Psoas muscle (tissue), 8 donors: ENCODE data around the gene RBM23. TPM values are rescaled to one million over a fixed set of nuclear protein-coding genes. Genes with fewer than 3 reads are reported as not detected.
"Not testable (repeated sequence)": the region's sequence is repeated elsewhere in the genome, so short reads cannot be mapped to it uniquely, and the experiment has no call there.

Experiments used
- ATAC-seq, 4 donors: fragments of 200-7000 bp; cut with Tn5 transposase; one replicate each; pipeline ENCODE4 v1.9.1; 2020; ENCODE audit warnings: moderate library complexity in 3 of 4, mild to moderate bottlenecking in 2 of 4
- DNase-seq, 2 donors: peaks; one replicate each; pipeline ENCODE4 v3.0.0-alpha.2; 2020
- H3K27ac ChIP-seq: fragments of 200-600 bp; one replicate; pipeline ENCODE4 v1.8.0; 2022
- H3K27me3 ChIP-seq, 3 donors: fragments of 200-600 bp in 1 of 3; one replicate each; pipeline versions ENCODE4 v1.6.1 to v1.8.0; 2013 to 2022; ENCODE audit warnings: low read length in 2 of 3, mild to moderate bottlenecking in 2 of 3, moderate library complexity in 1 of 3; ENCODE audit not compliant: insufficient read depth in 3 of 3
- H3K36me3 ChIP-seq, 2 donors: fragments of 200-600 bp in 1 of 2; one replicate each; pipeline versions ENCODE4 v1.6.1 to v1.8.0; 2013 to 2022; ENCODE audit warnings: low read depth in 1 of 2, mild to moderate bottlenecking in 1 of 2, moderate library complexity in 1 of 2; ENCODE audit not compliant: insufficient read depth in 1 of 2
- H3K4me1 ChIP-seq: fragments of 200-600 bp; one replicate; pipeline ENCODE4 v1.8.0; 2022
- H3K4me3 ChIP-seq: fragments of 200-600 bp; one replicate; pipeline ENCODE4 v1.8.0; 2022; ENCODE audit warnings: mild to moderate bottlenecking
- H3K9me3 ChIP-seq: fragments of 200-600 bp; one replicate; pipeline ENCODE4 v1.8.0; 2022
- WGBS, 3 donors: extraction: QIAGEN DNeasy Blood & Tissue Kit; methylation state at CpG; one replicate each; pipeline versions ENCODE4 v1.1.6 to v1.1.7; 2013; 5-methylcytosine and 5-hydroxymethylcytosine counted together
- intact Hi-C, 2 donors: fragments of 100-400 bp; cut with DNase I; formaldehyde crosslinking; loops; one replicate each; pipeline versions ENCODE4 v1.11.0 to v1.14.2; 2022
- long read RNA-seq, 2 donors: library from polyadenylated mRNA; unstranded; transcript quantifications; one replicate each; pipeline ENCODE4 v2.0.0, GENCODE V29; 2021
- polyA plus RNA-seq, 3 donors: library from polyadenylated mRNA; stranded (reverse); fragments of 200-250 nt; gene quantifications; one replicate each; pipeline ENCODE4 v1.2.3, GENCODE V29; 2013
- total RNA-seq, 4 donors: library from RNA; stranded (reverse); fragmentation: NEBNext Ultra II Directional in 2 of 4; extraction: Animal tissue kit (Norgen Biotek cat#: 25700) in 2 of 4; gene quantifications; one replicate each; pipeline versions ENCODE4 v1.2.1 to v1.2.4, GENCODE V29; 2021 to 2023
- TF ChIP-seq, protein P1 (sequence below): fragments of 200-600 bp; IDR thresholded peaks from one replicate; pipeline ENCODE4 v1.8.0; 2022; ENCODE audit warnings: antibody characterized with exemption
- donor health status: healthy with polysubstance abuse.
- donor health status: DM: no; HTN: no; CAD: no; lungs with moderate emphysema.
- donor health status: Bipolar disorder and iron deficiency.
- donor health status: healthy.
- donor health status: DM: yes; HTN: yes; CAD: no.
- donor health status: DM: no; HTN: no; CAD: no.
- donor health status: DM: no; HTN: no; CAD: no.
- donor health status: DM: yes; HTN: yes; CAD: no.

The RBM23 gene
- total RNA-seq (10 to 100 TPM; 25.4 to 42.1 (median 27.8) TPM), polyA plus RNA-seq (10 to 100 TPM; 18.4 to 35.7 (median 20.1) TPM)
- long read RNA-seq, donor 1, full-length matches to known transcripts, result 7 of 13 reads
- long read RNA-seq, donor 1, partial matches to known transcripts, result 2 of 13 reads
- long read RNA-seq, donor 1, other reads (novel, unspliced or antisense), result 4 of 13 reads
- long read RNA-seq, donor 2, full-length matches to known transcripts, result 28 of 49 reads
- long read RNA-seq, donor 2, partial matches to known transcripts, result 3 of 49 reads
- long read RNA-seq, donor 2, other reads (novel, unspliced or antisense), result 18 of 49 reads

DNA sequence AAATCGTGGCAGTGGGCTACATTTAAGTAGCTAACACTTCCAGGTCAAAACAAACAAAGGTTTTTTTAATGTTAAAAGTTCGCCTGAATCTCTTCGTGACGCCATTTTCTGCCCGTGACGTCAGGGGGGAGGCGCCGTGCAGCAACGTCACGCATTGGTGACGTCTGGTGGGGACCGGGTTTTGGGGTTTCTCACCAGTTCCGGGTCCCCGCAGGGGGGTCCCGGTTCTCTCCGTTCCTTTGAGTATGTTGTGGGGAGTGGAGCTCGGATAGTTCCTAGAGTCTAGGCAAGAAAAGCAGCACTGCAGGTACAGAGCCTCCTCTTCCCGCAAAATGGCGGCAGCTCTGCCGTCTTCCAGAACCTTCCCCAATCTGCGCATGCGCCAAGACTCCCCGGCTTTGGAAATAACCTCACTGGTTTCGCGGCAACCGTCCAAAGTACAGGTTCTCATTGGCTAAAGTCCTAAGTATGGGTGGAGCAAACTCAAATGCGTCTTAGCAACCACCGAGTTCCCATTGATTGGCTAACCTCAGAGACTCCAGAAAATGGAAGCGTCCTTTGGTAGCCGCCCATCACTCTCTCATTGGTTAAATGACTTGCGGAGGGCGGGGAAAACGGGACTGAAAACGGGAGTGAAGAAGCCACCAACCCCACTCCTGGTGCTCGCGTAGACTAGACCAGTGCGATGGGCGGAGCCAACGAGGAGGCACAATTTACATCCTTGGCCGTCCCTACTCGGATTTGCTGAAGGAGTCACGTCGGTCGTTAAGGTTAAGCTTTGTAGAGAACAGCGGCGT lies at the start of gene RBM23:
RBM23 (minus strand) TSS at position 346 of the 797 bp plus-strand sequence.
- peak; percentile 100 for DNase-seq
- no peaks in the 10 kb centered on the region for H3K9me3 ChIP-seq
- H3K27ac ChIP-seq, result peak within 1 kb of the TSS; percentile 98
- 0% methylated on average over 46 of the region's 46 CpGs for WGBS, 3 donors
- H3K4me3 ChIP-seq, result peak within 1 kb of the TSS; percentile 98
- H3K4me1 ChIP-seq, result peaks cover 15% of the 10 kb centered on the region
- no peaks in the 10 kb centered on the region for H3K27me3 ChIP-seq
- TF ChIP-seq, protein P1, sequence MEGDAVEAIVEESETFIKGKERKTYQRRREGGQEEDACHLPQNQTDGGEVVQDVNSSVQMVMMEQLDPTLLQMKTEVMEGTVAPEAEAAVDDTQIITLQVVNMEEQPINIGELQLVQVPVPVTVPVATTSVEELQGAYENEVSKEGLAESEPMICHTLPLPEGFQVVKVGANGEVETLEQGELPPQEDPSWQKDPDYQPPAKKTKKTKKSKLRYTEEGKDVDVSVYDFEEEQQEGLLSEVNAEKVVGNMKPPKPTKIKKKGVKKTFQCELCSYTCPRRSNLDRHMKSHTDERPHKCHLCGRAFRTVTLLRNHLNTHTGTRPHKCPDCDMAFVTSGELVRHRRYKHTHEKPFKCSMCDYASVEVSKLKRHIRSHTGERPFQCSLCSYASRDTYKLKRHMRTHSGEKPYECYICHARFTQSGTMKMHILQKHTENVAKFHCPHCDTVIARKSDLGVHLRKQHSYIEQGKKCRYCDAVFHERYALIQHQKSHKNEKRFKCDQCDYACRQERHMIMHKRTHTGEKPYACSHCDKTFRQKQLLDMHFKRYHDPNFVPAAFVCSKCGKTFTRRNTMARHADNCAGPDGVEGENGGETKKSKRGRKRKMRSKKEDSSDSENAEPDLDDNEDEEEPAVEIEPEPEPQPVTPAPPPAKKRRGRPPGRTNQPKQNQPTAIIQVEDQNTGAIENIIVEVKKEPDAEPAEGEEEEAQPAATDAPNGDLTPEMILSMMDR, result no peak
- ATAC-seq, result peak; percentile 92 to 94 (median 94)
- intact Hi-C loops, result loop anchor here in 1 of 2 donors (5.0 kb wide), 2 partner anchors 47 to 1518 kb away; partner anchors contain the start of gene LRP10
- H3K36me3 ChIP-seq, result peaks cover 9 to 44% of the 10 kb centered on the region in 2 donors

- intact Hi-C loops, result no loop called here
- H3K27ac ChIP-seq, result no peak overlapping the region
- no peaks in the 10 kb centered on the region for H3K36me3 ChIP-seq
- WGBS, 3 donors, result 63 to 68% (median 65%) methylated on average over 4 of the region's 4 CpGs
- DNase-seq, result no peak
- TF ChIP-seq, protein P1, result no peak
- ATAC-seq, result no peak
- no peaks in the 10 kb centered on the region for H3K4me1 ChIP-seq
- no peak overlapping the region for H3K4me3 ChIP-seq
- no peaks in the 10 kb centered on the region for H3K9me3 ChIP-seq
- H3K27me3 ChIP-seq, result no peaks in the 10 kb centered on the region
Measured at GRCh38 chr14:22966783-22967269, 47.9 kb upstream of the RBM23 start.

- H3K27me3 ChIP-seq, intact Hi-C loops, ATAC-seq, H3K4me1 ChIP-seq, H3K9me3 ChIP-seq, H3K27ac ChIP-seq, H3K36me3 ChIP-seq, H3K4me3 ChIP-seq, DNase-seq: not testable (repeated sequence)
- WGBS, 3 donors, result 73 to 80% (median 75%) methylated on average over 15 of the region's 15 CpGs
Measured at GRCh38 chr14:22965916-22966782, 47.2 kb upstream of the RBM23 start.

- Histone ChIP-seq H3K4me1 (no peaks in the 10 kb centered on the region), H3K9me3 (no peaks in the 10 kb centered on the region), H3K36me3 (no peaks in the 10 kb centered on the region), H3K4me3 (no peak overlapping the region), H3K27ac (no peak overlapping the region), H3K27me3 (no peaks in the 10 kb centered on the region)
- WGBS, 3 donors, result 93 to 97% (median 95%) methylated on average over 6 of the region's 6 CpGs
- ATAC-seq (no peak), DNase-seq (no peak)
- TF ChIP-seq, protein P1, result no peak
- intact Hi-C loops, result no loop called here
Measured at GRCh38 chr14:22962061-22962676, 43.2 kb upstream of the RBM23 start.
